Tibial artery (tissue), 4 donors: ENCODE data around the gene MGAT5.

Experiments
- DNase-seq, 2 donors: peaks; one replicate each; pipeline ENCODE4 v3.0.0-alpha.2; 2019
- H3K27ac ChIP-seq, 2 donors: fragments of 200-600 bp; sonication (generic) in 1 of 2; 1 replicate in 1 of 2; 2 replicates in 1 of 2; pipeline ENCODE4 v1.5.1; 2018 to 2019; ENCODE audit warnings: mild to moderate bottlenecking in 1 of 2
- H3K27me3 ChIP-seq, 2 donors: fragments of 200-600 bp; sonication (generic) in 1 of 2; one replicate each; pipeline versions ENCODE4 v1.5.1 to v1.6.0; 2016 to 2019
- H3K36me3 ChIP-seq, 3 donors: fragments of 200-600 bp; sonication (generic) in 2 of 3; one replicate each; pipeline ENCODE4 v1.5.1; 2016 to 2019; ENCODE audit warnings: mild to moderate bottlenecking in 2 of 3
- H3K4me1 ChIP-seq, 4 donors: fragments of 200-600 bp; sonication (generic) in 2 of 4; 1 replicate in 3 of 4; 2 replicates in 1 of 4; pipeline ENCODE4 v1.5.1; 2016 to 2019
- H3K4me3 ChIP-seq, 2 donors: fragments of 200-600 bp; sonication (generic) in 1 of 2; 1 replicate in 1 of 2; 2 replicates in 1 of 2; pipeline ENCODE4 v1.5.1; 2018 to 2019; ENCODE audit warnings: mild to moderate bottlenecking in 2 of 2
- H3K9me3 ChIP-seq, 3 donors: fragments of 200-600 bp; sonication (generic) in 1 of 3; one replicate each; pipeline ENCODE4 v1.5.1; 2016 to 2019
- intact Hi-C: fragments of 100-400 bp; cut with DNase I; formaldehyde crosslinking; loops from one replicate; pipeline ENCODE4 v1.15.0; 2023; ENCODE audit warnings: low total_unique reads
- TF ChIP-seq, protein P1 (sequence below), 2 experiments: fragments of 200-600 bp in 1 of 2; fragments of 450-650 bp in 1 of 2; IDR thresholded peaks; one replicate each; pipeline ENCODE4 v1.5.1; 2017 to 2019; ENCODE audit warnings: antibody characterized with exemption in 2 of 2, mild to moderate bottlenecking in 1 of 2, moderate library complexity in 1 of 2

The MGAT5 gene

DNA sequence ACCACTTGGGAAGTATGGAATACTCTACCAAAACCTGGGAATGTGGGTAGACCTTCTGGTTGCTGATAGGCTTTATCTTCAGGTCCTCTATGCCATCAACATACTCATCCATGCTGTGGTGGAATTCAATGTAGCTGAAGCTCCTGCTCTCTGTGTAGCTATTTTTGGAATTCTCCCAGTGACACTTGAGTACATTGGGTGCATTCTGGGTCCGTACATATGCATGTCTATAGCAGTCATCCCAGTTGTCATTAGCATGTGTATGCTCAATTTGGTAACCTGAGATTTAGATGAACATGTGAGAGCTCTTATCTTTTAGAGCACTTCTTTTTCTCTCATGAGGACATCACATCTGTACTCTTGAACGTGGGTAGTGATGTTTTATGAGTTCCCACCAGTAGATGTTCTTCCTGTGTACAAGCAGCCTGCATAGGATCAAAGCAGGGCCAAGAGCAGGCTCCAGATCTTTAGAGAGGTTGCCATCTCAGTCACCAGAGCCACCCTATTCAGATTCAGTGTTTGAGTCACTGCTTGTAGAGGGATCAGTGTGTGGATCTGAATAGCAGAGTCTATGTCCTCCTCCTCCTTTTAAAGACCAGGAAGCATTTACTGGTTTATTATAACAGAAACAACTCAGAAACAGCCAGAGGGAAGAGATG is 65.9 kb downstream of the MGAT5 start:
- no peak for DNase-seq
- Histone ChIP-seq H3K36me3 (peaks cover 0 to 12% (median 11%) of the 10 kb centered on the region in 3 donors), H3K9me3 (no peaks in the 10 kb centered on the region), H3K27me3 (no peaks in the 10 kb centered on the region), H3K4me3 (no peak overlapping the region), H3K4me1 (peaks cover 0 to 6% (median 0%) of the 10 kb centered on the region in 4 donors), H3K27ac (no peak overlapping the region)
- intact Hi-C loops = no loop called here
- TF ChIP-seq, protein P1, sequence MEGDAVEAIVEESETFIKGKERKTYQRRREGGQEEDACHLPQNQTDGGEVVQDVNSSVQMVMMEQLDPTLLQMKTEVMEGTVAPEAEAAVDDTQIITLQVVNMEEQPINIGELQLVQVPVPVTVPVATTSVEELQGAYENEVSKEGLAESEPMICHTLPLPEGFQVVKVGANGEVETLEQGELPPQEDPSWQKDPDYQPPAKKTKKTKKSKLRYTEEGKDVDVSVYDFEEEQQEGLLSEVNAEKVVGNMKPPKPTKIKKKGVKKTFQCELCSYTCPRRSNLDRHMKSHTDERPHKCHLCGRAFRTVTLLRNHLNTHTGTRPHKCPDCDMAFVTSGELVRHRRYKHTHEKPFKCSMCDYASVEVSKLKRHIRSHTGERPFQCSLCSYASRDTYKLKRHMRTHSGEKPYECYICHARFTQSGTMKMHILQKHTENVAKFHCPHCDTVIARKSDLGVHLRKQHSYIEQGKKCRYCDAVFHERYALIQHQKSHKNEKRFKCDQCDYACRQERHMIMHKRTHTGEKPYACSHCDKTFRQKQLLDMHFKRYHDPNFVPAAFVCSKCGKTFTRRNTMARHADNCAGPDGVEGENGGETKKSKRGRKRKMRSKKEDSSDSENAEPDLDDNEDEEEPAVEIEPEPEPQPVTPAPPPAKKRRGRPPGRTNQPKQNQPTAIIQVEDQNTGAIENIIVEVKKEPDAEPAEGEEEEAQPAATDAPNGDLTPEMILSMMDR (IDR thresholded peaks at IDR 0.05) = no peak

DNA sequence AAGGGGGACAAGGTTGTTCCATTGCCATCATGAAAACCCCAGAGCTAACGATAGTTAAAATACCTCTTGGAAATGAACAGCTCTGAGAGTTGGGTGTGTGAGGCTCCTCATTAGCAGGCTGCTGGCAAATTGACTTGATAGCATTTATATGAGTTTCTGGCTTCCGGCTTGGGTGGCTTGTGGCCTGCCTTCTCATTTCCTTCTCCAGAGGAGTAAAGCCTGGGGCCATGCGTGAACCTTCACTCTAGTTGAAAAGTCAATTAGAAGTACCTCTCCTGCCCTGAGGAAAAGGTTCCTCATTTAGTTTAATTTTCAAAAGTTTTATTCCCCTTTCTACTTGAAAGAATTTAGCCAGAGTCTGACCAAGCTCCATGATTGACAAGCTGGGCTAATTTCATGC is 67.1 kb downstream of the MGAT5 start:
- H3K27ac ChIP-seq = no peak overlapping the region
- intact Hi-C loops = no loop called here
- peaks cover 0 to 17% (median 1%) of the 10 kb centered on the region in 4 donors for H3K4me1 ChIP-seq
- TF ChIP-seq, protein P1 (IDR thresholded peaks at IDR 0.05) = no peak
- no peak overlapping the region for H3K4me3 ChIP-seq
- H3K9me3 ChIP-seq = no peaks in the 10 kb centered on the region
- H3K27me3 ChIP-seq = no peaks in the 10 kb centered on the region
- no peak for DNase-seq
- H3K36me3 ChIP-seq = peaks cover 0 to 12% (median 11%) of the 10 kb centered on the region in 3 donors

DNA sequence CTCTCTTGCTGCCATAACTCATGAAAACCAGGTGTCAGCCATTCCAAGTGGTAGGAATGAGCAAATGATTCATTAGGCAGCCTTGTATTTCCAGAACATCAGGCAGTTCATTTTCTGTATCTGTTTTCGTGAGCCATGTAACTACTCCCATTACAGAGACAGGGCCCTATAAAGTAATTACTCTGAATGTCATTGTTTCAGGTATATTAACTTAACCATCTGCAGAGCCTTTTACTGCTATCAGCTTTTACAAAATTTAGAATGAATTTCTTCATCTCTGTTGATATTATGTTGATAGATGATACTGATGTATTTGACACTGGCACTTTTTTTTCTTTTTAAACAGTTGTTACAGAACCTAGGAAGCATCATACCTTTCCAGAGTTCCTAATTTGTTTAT is 69.9 kb downstream of the MGAT5 start:
- H3K27me3 ChIP-seq = no peaks in the 10 kb centered on the region
- no peaks in the 10 kb centered on the region for H3K36me3 ChIP-seq
- H3K9me3 ChIP-seq = no peaks in the 10 kb centered on the region
- H3K27ac ChIP-seq = no peak overlapping the region
- TF ChIP-seq, protein P1 (IDR thresholded peaks at IDR 0.05) = no peak
- DNase-seq = no peak
- intact Hi-C loops = no loop called here
- no peak overlapping the region for H3K4me3 ChIP-seq
- H3K4me1 ChIP-seq = peaks cover 0 to 18% (median 3%) of the 10 kb centered on the region in 4 donors

DNA sequence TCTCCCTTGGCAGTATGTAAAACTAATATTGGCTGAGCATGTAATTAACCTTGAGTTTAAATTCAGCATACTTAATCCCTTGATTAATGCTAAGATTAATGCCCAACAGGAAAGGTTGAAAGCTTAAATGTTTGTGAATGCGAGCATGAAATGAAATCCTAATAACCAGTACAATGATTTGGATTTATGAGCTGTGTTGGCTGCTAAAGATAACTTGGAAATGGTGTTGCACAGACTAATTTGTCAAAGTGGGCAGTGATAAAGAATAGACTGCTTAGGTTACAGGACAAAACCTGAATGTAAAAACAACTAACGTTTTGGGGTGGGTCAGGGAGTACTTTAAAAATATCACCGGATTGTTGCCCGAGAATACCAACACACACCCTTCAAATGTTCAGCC is 70.6 kb downstream of the MGAT5 start:
- Histone ChIP-seq H3K4me3 (no peak overlapping the region), H3K27ac (no peak overlapping the region), H3K4me1 (peaks cover 0 to 18% (median 3%) of the 10 kb centered on the region in 4 donors), H3K9me3 (no peaks in the 10 kb centered on the region), H3K36me3 (no peaks in the 10 kb centered on the region), H3K27me3 (no peaks in the 10 kb centered on the region)
- intact Hi-C loops = no loop called here
- TF ChIP-seq, protein P1 (IDR thresholded peaks at IDR 0.05) = no peak
- no peak for DNase-seq

DNA sequence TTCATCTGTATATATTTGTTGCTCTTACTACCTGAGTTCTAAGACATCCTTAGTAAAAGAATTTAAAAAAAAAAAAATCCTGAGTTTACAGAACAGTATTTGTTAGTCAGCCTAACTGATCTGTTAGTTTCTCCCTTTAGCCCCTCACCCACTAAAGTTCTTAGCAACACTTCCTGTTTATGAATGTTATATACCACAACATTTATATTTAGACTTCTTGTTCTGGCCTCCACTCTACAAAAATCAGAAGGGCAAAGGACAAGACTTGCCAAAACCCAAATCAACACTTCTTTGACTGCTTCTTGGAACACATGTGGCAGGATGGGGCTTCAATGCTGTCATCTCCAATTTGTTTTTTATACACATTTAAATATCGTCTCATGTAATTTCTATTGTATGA is 71.1 kb downstream of the MGAT5 start:
- intact Hi-C loops = no loop called here
- Histone ChIP-seq H3K4me3 (no peak overlapping the region), H3K27me3 (no peaks in the 10 kb centered on the region), H3K27ac (no peak overlapping the region), H3K9me3 (no peaks in the 10 kb centered on the region), H3K36me3 (no peaks in the 10 kb centered on the region), H3K4me1 (peaks cover 0 to 18% (median 3%) of the 10 kb centered on the region in 4 donors)
- no peak for DNase-seq
- TF ChIP-seq, protein P1 (IDR thresholded peaks at IDR 0.05) = no peak
